Endodermal cell (in vitro differentiated cells): ENCODE measurements around the gene FETUB. TPM values are rescaled to one million over a fixed set of nuclear protein-coding genes. Genes with fewer than 3 reads are reported as not detected.

Source experiments
- DNase-seq: peaks from one replicate; pipeline ENCODE4 v3.0.0-alpha.2; 2017
- H3K27ac ChIP-seq: 2 replicates; pipeline ENCODE4 v1.5.1; 2013; ENCODE audit warnings: mild to moderate bottlenecking, low read depth, low read length, moderate library complexity
- H3K27me3 ChIP-seq: 2 replicates; pipeline ENCODE4 v1.6.1; 2013; ENCODE audit warnings: mild to moderate bottlenecking, low read length, moderate library complexity; ENCODE audit not compliant: insufficient read depth, control insufficient read depth, poor library complexity, severe bottlenecking
- H3K36me3 ChIP-seq: 2 replicates; pipeline ENCODE4 v1.7.0; 2013; ENCODE audit warnings: mild to moderate bottlenecking, low read length, moderate library complexity; ENCODE audit not compliant: control insufficient read depth, insufficient read depth
- H3K4me1 ChIP-seq: one replicate; pipeline ENCODE4 v1.7.0; 2013; ENCODE audit warnings: low read length; ENCODE audit not compliant: control insufficient read depth, insufficient read depth
- H3K4me3 ChIP-seq: 2 replicates; pipeline ENCODE4 v1.5.1; 2013; ENCODE audit warnings: mild to moderate bottlenecking, low read length, moderate library complexity
- H3K9ac ChIP-seq: 2 replicates; pipeline ENCODE4 v1.6.1; 2013; ENCODE audit warnings: mild to moderate bottlenecking, low read length, moderate library complexity; ENCODE audit not compliant: poor library complexity, severe bottlenecking; ENCODE audit errors: extremely low read depth
- H3K9me3 ChIP-seq: 2 replicates; pipeline ENCODE4 v1.6.1; 2013; ENCODE audit warnings: mild to moderate bottlenecking, low read length, moderate library complexity; ENCODE audit not compliant: control insufficient read depth
- H3K27ac Mint-ChIP-seq: 2 replicates; pipeline ENCODE4 v1.8.0; 2020; ENCODE audit warnings: mixed read lengths
- H3K27me3 Mint-ChIP-seq: 2 replicates; pipeline ENCODE4 v1.8.0; 2021; ENCODE audit warnings: mild to moderate bottlenecking, mixed read lengths; ENCODE audit not compliant: insufficient read depth
- H3K36me3 Mint-ChIP-seq: 2 replicates; pipeline ENCODE4 v1.8.0; 2020; ENCODE audit warnings: low read depth, mixed read lengths
- H3K4me1 Mint-ChIP-seq: 2 replicates; pipeline ENCODE4 v1.8.0; 2020; ENCODE audit warnings: mixed read lengths
- H3K4me3 Mint-ChIP-seq: 2 replicates; pipeline ENCODE4 v1.8.0; 2020; ENCODE audit warnings: mild to moderate bottlenecking, moderate library complexity, mixed read lengths
- H3K9me3 Mint-ChIP-seq: 2 replicates; pipeline ENCODE4 v1.8.0; 2020; ENCODE audit warnings: mild to moderate bottlenecking, mixed read lengths
- CTCF ChIP-seq: fragments of 200-600 bp; sonication (generic); conservative IDR thresholded peaks from 2 replicates; pipeline ENCODE4 v1.5.0; 2021; ENCODE audit warnings: antibody characterized with exemption, mild to moderate bottlenecking
- WGBS, 2 experiments: methylation state at CpG; one replicate each; pipeline versions ENCODE4 v1.1.5 to v1.1.7; 2013; ENCODE audit warnings: missing lambda C conversion rate in 2 of 2, mixed read lengths in 1 of 2; ENCODE audit not compliant: insufficient coverage in 1 of 2, insufficient read length in 1 of 2; 5-methylcytosine and 5-hydroxymethylcytosine counted together
- total RNA-seq, 2 donors: library from RNA; stranded (reverse); fragmentation: NEBNext Ultra II Directional in 1 of 2; extraction: Animal tissue kit (Norgen Biotek cat#: 25700) in 1 of 2; gene quantifications; 2 replicates in 1 of 2; 3 replicates in 1 of 2; pipeline ENCODE4 v1.2.1, GENCODE V29; 2021

Gene FETUB
- total RNA-seq, 2 donors from 2014 or later = not detected

GRCh38 chr3:186643493-186643892 lies 3.3 kb downstream of the FETUB start:
- Mint-ChIP-seq H3K27ac (no peak overlapping the region), H3K9me3 (peaks cover 3% of the 10 kb centered on the region), H3K4me3 (no peak overlapping the region), H3K4me1 (peaks cover 20% of the 10 kb centered on the region), H3K27me3 (peaks cover 27% of the 10 kb centered on the region), H3K36me3 (no peaks in the 10 kb centered on the region)
- Histone ChIP-seq H3K4me1 (no peaks in the 10 kb centered on the region), H3K27ac (no peak overlapping the region), H3K36me3 (no peaks in the 10 kb centered on the region), H3K9ac (no peak overlapping the region), H3K4me3 (no peak overlapping the region), H3K27me3 (no peaks in the 10 kb centered on the region), H3K9me3 (no peaks in the 10 kb centered on the region)
- WGBS, 2 experiments = 59 to 70% methylated on average over 1 of the region's 1 CpG
- TF ChIP-seq CTCF = no peak
- no peak for DNase-seq

GRCh38 chr3:186644683-186645082 lies 4.5 kb downstream of the FETUB start:
- Histone ChIP-seq H3K9me3 (no peaks in the 10 kb centered on the region), H3K4me1 (no peaks in the 10 kb centered on the region), H3K27ac (no peak overlapping the region), H3K4me3 (no peak overlapping the region), H3K27me3 (no peaks in the 10 kb centered on the region), H3K36me3 (no peaks in the 10 kb centered on the region), H3K9ac (no peak overlapping the region)
- Mint-ChIP-seq H3K27me3 (peaks cover 25% of the 10 kb centered on the region), H3K9me3 (no peaks in the 10 kb centered on the region), H3K4me3 (no peak overlapping the region), H3K4me1 (peaks cover 20% of the 10 kb centered on the region), H3K36me3 (no peaks in the 10 kb centered on the region), H3K27ac (no peak overlapping the region)
- WGBS, 2 experiments = 94% methylated on average over 3 of the region's 3 CpGs; no CpG with 5 or more reads in 1 of the 2 experiments
- DNase-seq = no peak
- TF ChIP-seq CTCF = no peak

GRCh38 chr3:186646106-186646505 lies 5.9 kb downstream of the FETUB start:
- 88 to 93% methylated on average over 3 to 4 of the region's 4 CpGs for WGBS, 2 experiments
- Histone ChIP-seq H3K4me3 (no peak overlapping the region), H3K36me3 (no peaks in the 10 kb centered on the region), H3K27me3 (no peaks in the 10 kb centered on the region), H3K4me1 (no peaks in the 10 kb centered on the region), H3K9ac (no peak overlapping the region), H3K27ac (no peak overlapping the region), H3K9me3 (no peaks in the 10 kb centered on the region)
- no peak for DNase-seq
- H3K27me3 Mint-ChIP-seq = peaks cover 16% of the 10 kb centered on the region
- no peak for TF ChIP-seq CTCF
- H3K4me1 Mint-ChIP-seq = peaks cover 12% of the 10 kb centered on the region
- no peaks in the 10 kb centered on the region for H3K9me3 Mint-ChIP-seq
- H3K4me3 Mint-ChIP-seq = no peak overlapping the region
- H3K36me3 Mint-ChIP-seq = no peaks in the 10 kb centered on the region
- H3K27ac Mint-ChIP-seq = no peak overlapping the region
